Endothelial cell of umbilical vein (primary cell): ENCODE measurements around the gene BRSK2. TPM values are rescaled to one million over a fixed set of nuclear protein-coding genes. Genes with fewer than 3 reads are reported as not detected.

Experiments
- BruUV-seq: library from RNA; stranded (reverse); fragments of 400-500 nt; replicated peaks from 2 replicates; lab custom pipeline; 2021; lab: Mats Ljungman, UMichigan
- CTCF ChIA-PET: fragments of 300-600, 350-600 bp; sonication (Branson Sonifier 250); formaldehyde crosslinking; loops from one replicate; lab custom pipeline; 2021; ENCODE audit warnings: antibody characterized with exemption, inconsistent platforms; lab: Charles Lee
- POLR2A ChIA-PET: fragments of 300-600, 350-600 bp; sonication (Branson Sonifier 250); formaldehyde crosslinking; loops from one replicate; lab custom pipeline; 2021; ENCODE audit warnings: antibody characterized with exemption, inconsistent platforms; lab: Charles Lee
- DNase-seq: peaks from one replicate; pipeline ENCODE4 v3.0.0-alpha.2; 2011; ENCODE audit warnings: low read depth, low spot score
- FAIRE-seq: peaks from 2 replicates; lab custom pipeline; 2011; peaks lifted over from hg19 to GRCh38; lab: Jason Lieb, UNC
- H2AFZ ChIP-seq: 2 replicates; pipeline ENCODE4 v1.6.0; 2012; ENCODE audit warnings: low read depth, low read length, control low read depth, inconsistent platforms
- H3K27ac ChIP-seq: 2 replicates; pipeline ENCODE4 v1.5.1; 2011; ENCODE audit warnings: low read depth, mild to moderate bottlenecking, control low read depth, low read length, moderate library complexity; ENCODE audit not compliant: insufficient read depth
- H3K27me3 ChIP-seq, 2 experiments: 2 replicates each; pipeline versions ENCODE4 v1.6.0 to v1.6.1; 2011; ENCODE audit warnings: low read length in 2 of 2, mixed read lengths in 1 of 2; ENCODE audit not compliant: control insufficient read depth in 2 of 2, insufficient read depth in 2 of 2
- H3K36me3 ChIP-seq, 2 experiments: 2 replicates in 1 of 2; 3 replicates in 1 of 2; pipeline ENCODE4 v1.5.1; 2011; ENCODE audit warnings: low read length in 2 of 2, mild to moderate bottlenecking in 1 of 2, moderate library complexity in 1 of 2; ENCODE audit not compliant: control insufficient read depth in 2 of 2, insufficient read depth in 2 of 2; ENCODE audit errors: extremely low read depth in 1 of 2
- H3K4me1 ChIP-seq: 3 replicates; pipeline ENCODE4 v1.5.1; 2011; ENCODE audit warnings: mild to moderate bottlenecking, low read length; ENCODE audit not compliant: control insufficient read depth, insufficient read depth; ENCODE audit errors: extremely low read depth
- H3K4me2 ChIP-seq: 2 replicates; pipeline ENCODE4 v1.6.1; 2011; ENCODE audit warnings: low read length, control low read depth, mixed read lengths; ENCODE audit not compliant: insufficient read depth
- H3K4me3 ChIP-seq, 3 experiments: fragments of 200-600 bp in 1 of 3; sonication (generic), shearing (Covaris generic) in 1 of 3; replicated peaks in 1 of 3; 2 replicates each; pipeline ENCODE4 v1.5.1; 2011 to 2016; ENCODE audit warnings: control low read depth in 3 of 3, low read length in 3 of 3, mild to moderate bottlenecking in 2 of 3, inconsistent platforms in 1 of 3, low read depth in 1 of 3, moderate library complexity in 1 of 3; ENCODE audit not compliant: insufficient read depth in 1 of 3
- H3K79me2 ChIP-seq: 2 replicates; pipeline ENCODE4 v1.6.0; 2012; ENCODE audit warnings: low read length, inconsistent platforms; ENCODE audit not compliant: control insufficient read depth, insufficient read depth
- H3K9ac ChIP-seq: replicated peaks from 2 replicates; pipeline ENCODE3; 2011; ENCODE audit warnings: low read length, control low read depth; ENCODE audit not compliant: insufficient read depth; ENCODE audit errors: extremely low read depth
- H3K9me1 ChIP-seq: replicated peaks from 3 replicates; pipeline ENCODE4 v1.6.0; 2011; ENCODE audit warnings: mild to moderate bottlenecking, low read length; ENCODE audit not compliant: control insufficient read depth, insufficient read depth; ENCODE audit errors: extremely low read depth
- H3K9me3 ChIP-seq: replicated peaks from 2 replicates; pipeline ENCODE4 v1.5.1; 2012; ENCODE audit warnings: low read length, inconsistent platforms; ENCODE audit not compliant: control insufficient read depth, insufficient read depth
- H4K20me1 ChIP-seq: replicated peaks from 2 replicates; pipeline ENCODE3; 2011; ENCODE audit warnings: mild to moderate bottlenecking, low read length; ENCODE audit not compliant: control insufficient read depth, insufficient read depth; ENCODE audit errors: extremely low read depth
- EZH2 ChIP-seq: IDR thresholded peaks from 2 replicates; pipeline ENCODE4 v1.6.1; 2012; ENCODE audit warnings: borderline replicate concordance, low read depth, mild to moderate bottlenecking, moderate library complexity, low read length, inconsistent platforms; ENCODE audit not compliant: severe bottlenecking
- FOS ChIP-seq: IDR thresholded peaks from 2 replicates; pipeline ENCODE4 v1.6.1; 2011; ENCODE audit warnings: mild to moderate bottlenecking, low read length, moderate library complexity, borderline replicate concordance; ENCODE audit not compliant: insufficient read depth
- GATA2 ChIP-seq: IDR thresholded peaks from 2 replicates; pipeline ENCODE4 v1.7.0; 2011; ENCODE audit warnings: low read depth, mild to moderate bottlenecking, moderate library complexity, mixed read lengths, low read length; ENCODE audit not compliant: insufficient read length, insufficient read depth
- JUN ChIP-seq: IDR thresholded peaks from 2 replicates; pipeline ENCODE4 v1.6.1; 2011; ENCODE audit warnings: borderline replicate concordance, low read depth; ENCODE audit not compliant: insufficient read length, insufficient read depth
- MYC ChIP-seq: IDR thresholded peaks from one replicate; pipeline ENCODE4 v1.6.1; 2011; ENCODE audit warnings: mild to moderate bottlenecking, low read depth, low read length
- POLR2A ChIP-seq: IDR thresholded peaks from 2 replicates; pipeline ENCODE4 v1.6.1; 2012; ENCODE audit warnings: low read depth, mild to moderate bottlenecking, control low read depth, low read length
- POLR2AphosphoS5 ChIP-seq: IDR thresholded peaks from 2 replicates; pipeline ENCODE4 v1.6.1; 2012; ENCODE audit warnings: low read depth, mild to moderate bottlenecking, control low read depth, low read length, moderate library complexity; ENCODE audit not compliant: insufficient read depth
- dilution Hi-C: fragments of 300-500 bp; cut with MboI; formaldehyde crosslinking; loops from one replicate; pipeline ENCODE4 v1.15.0; 2019; ENCODE audit warnings: low sequenced_read_pairs; ENCODE audit not compliant: extremely low pct_ligation_motif_present
- intact Hi-C: fragments of 100-400 bp; cut with micrococcal nuclease; formaldehyde crosslinking; loops from one replicate; pipeline ENCODE4 v1.10.0; 2022
- polyA plus RNA-seq, 4 experiments: library from polyadenylated mRNA; depleted of rRNA in 3 of 4; stranded (reverse) in 3 of 4; unstranded in 1 of 4; fragments of >200 nt; gene quantifications; 2 replicates each; pipeline versions ENCODE4 v1.2.1 to v1.2.3, GENCODE V29; 2011 to 2012; ENCODE audit warnings: missing spikeins in 1 of 4
- total RNA-seq: library from RNA; stranded (reverse); gene quantifications from 2 replicates; pipeline ENCODE4 v1.2.3, GENCODE V29; 2021
- TF ChIP-seq, protein P1 (sequence below): IDR thresholded peaks from 2 replicates; pipeline ENCODE4 v1.6.1; 2011; ENCODE audit not compliant: insufficient read depth, insufficient read length
- TF ChIP-seq, protein P2 (sequence below), 2 donors: IDR thresholded peaks; 1 replicate in 1 of 2; 2 replicates in 1 of 2; pipeline ENCODE4 v1.5.1; 2011; ENCODE audit warnings: low read length in 2 of 2, mild to moderate bottlenecking in 2 of 2, moderate library complexity in 2 of 2, control low read depth in 1 of 2, inconsistent platforms in 1 of 2, low read depth in 1 of 2; ENCODE audit not compliant: insufficient read depth in 1 of 2; ENCODE audit errors: extremely low read depth in 1 of 2

BRSK2 gene
- total and polyA plus RNA-seq, 2 donors (not counting 3 experiments of a cell fraction or from before 2014, with no cell fraction given) = 0.08 to 0.20 TPM

DNA sequence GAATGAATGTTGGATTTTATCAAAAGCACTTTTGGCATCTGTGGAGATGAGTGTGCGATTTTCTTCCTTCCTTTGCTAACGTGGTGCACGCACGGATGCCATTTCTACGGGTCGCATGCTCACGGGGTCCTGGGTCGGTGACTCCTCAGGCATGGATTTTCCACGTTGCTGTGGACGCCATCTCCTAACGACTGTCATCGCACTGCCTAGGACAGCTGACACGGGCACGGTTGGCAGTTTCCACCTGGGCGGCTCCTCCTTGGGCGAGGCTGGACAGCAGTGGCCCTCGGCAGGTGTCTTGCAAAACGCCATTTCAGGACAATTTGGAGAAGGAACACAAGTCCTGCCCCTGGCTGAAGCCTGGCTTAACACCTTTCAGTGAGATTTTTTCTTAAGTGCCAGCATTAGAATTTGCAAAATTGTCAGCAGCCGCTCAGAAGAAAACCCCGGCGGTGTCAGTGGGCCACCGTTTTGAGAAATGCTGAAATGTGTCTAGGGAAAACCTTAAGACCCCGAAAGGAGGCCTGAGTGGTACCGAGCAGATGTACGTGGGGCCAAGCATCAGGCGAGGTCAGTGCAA is 45.6 kb upstream of the BRSK2 start:
- Histone ChIP-seq H3K27ac (no peak overlapping the region), H3K79me2 (no peaks in the 10 kb centered on the region), H3K4me1 (no peaks in the 10 kb centered on the region), H3K9ac (no peak overlapping the region), H3K27me3 (no peaks in the 10 kb centered on the region), H2AFZ (no peak overlapping the region), H3K4me3 (no peak overlapping the region), H3K36me3 (no peaks in the 10 kb centered on the region), H3K9me1 (no peaks in the 10 kb centered on the region), H4K20me1 (no peaks in the 10 kb centered on the region), H3K4me2 (no peak overlapping the region), H3K9me3 (no peaks in the 10 kb centered on the region)
- TF ChIP-seq MYC = no peak
- no peak for TF ChIP-seq GATA2
- no peak for TF ChIP-seq POLR2AphosphoS5
- no peak for TF ChIP-seq POLR2A
- no peak for TF ChIP-seq EZH2
- TF ChIP-seq, protein P1, sequence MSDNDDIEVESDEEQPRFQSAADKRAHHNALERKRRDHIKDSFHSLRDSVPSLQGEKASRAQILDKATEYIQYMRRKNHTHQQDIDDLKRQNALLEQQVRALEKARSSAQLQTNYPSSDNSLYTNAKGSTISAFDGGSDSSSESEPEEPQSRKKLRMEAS = no peak
- no peak for TF ChIP-seq FOS
- no peak for TF ChIP-seq JUN
- TF ChIP-seq, protein P2, sequence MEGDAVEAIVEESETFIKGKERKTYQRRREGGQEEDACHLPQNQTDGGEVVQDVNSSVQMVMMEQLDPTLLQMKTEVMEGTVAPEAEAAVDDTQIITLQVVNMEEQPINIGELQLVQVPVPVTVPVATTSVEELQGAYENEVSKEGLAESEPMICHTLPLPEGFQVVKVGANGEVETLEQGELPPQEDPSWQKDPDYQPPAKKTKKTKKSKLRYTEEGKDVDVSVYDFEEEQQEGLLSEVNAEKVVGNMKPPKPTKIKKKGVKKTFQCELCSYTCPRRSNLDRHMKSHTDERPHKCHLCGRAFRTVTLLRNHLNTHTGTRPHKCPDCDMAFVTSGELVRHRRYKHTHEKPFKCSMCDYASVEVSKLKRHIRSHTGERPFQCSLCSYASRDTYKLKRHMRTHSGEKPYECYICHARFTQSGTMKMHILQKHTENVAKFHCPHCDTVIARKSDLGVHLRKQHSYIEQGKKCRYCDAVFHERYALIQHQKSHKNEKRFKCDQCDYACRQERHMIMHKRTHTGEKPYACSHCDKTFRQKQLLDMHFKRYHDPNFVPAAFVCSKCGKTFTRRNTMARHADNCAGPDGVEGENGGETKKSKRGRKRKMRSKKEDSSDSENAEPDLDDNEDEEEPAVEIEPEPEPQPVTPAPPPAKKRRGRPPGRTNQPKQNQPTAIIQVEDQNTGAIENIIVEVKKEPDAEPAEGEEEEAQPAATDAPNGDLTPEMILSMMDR (IDR thresholded peaks at IDR 0.05; ENCODE audit: extremely low read depth in 1 of 2, insufficient read depth in 1 of 2, low read depth in 1 of 2, low read length in 2 of 2) = no peak
- no TSS peak for BruUV-seq
- dilution Hi-C loops (no loop called here), intact Hi-C loops (no loop called here)
- ChIA-PET CTCF (no interaction called here), POLR2A (no interaction called here)
- FAIRE-seq = no peak
- no peak for DNase-seq
